HepG2 (cell line): ENCODE measurements around the gene KCNK7. TPM values are rescaled to one million over a fixed set of nuclear protein-coding genes. Genes with fewer than 3 reads are reported as not detected.

Experiments
- DNMT3B ChIP-seq: conservative IDR thresholded peaks from 2 replicates; pipeline ENCODE4 v1.6.1; 2016; ENCODE audit warnings: missing biosample characterization, control low read depth
- FOXA3 ChIP-seq: IDR thresholded peaks from 2 replicates; pipeline ENCODE4 v1.6.1; 2016; ENCODE audit warnings: missing genetic modification reagents, missing compliant biosample characterization
- GABPA ChIP-seq, 2 experiments: IDR thresholded peaks; 2 replicates each; pipeline ENCODE4 v1.6.1; 2011 to 2016; ENCODE audit warnings: low read depth in 2 of 2, low read length in 1 of 2, missing biosample characterization in 1 of 2, missing genetic modification characterization in 1 of 2
- JUNB ChIP-seq: sonication (generic); formaldehyde crosslinking; IDR thresholded peaks from 2 replicates; pipeline ENCODE4 v1.8.0; 2022; ENCODE audit warnings: missing genetic modification reagents, mild to moderate bottlenecking, borderline replicate concordance
- MLX ChIP-seq: IDR thresholded peaks from 2 replicates; pipeline ENCODE4 v1.6.1; 2016
- PRMT3 ChIP-seq: sonication (generic); formaldehyde crosslinking; IDR thresholded peaks from 2 replicates; pipeline ENCODE4 v1.8.1; 2022; ENCODE audit warnings: low read depth, mild to moderate bottlenecking, moderate library complexity, missing genetic modification reagents, borderline replicate concordance
- RNF219 ChIP-seq: sonication (generic); formaldehyde crosslinking; IDR thresholded peaks from 2 replicates; pipeline ENCODE4 v1.5.0; 2020; ENCODE audit warnings: mild to moderate bottlenecking, missing genetic modification reagents
- SMAD1 ChIP-seq: sonication (generic); formaldehyde crosslinking; IDR thresholded peaks from 2 replicates; pipeline ENCODE4 v1.4.0; 2020; ENCODE audit warnings: missing genetic modification reagents, low read depth, mild to moderate bottlenecking, borderline replicate concordance
- TCF7 ChIP-seq: sonication (generic); IDR thresholded peaks from 2 replicates; pipeline ENCODE4 v1.6.1; 2016; ENCODE audit warnings: antibody characterized with exemption, low read depth
- U2AF2 ChIP-seq: fragments of 200-400 bp; formaldehyde crosslinking; IDR thresholded peaks from 2 replicates; pipeline ENCODE4 v1.6.1; 2017; ENCODE audit warnings: low read depth, mild to moderate bottlenecking, low read length
- ZBTB2 ChIP-seq: sonication (generic); formaldehyde crosslinking; IDR thresholded peaks from 2 replicates; pipeline ENCODE4 v1.8.0; 2022; ENCODE audit warnings: low read depth, missing genetic modification reagents
- ZBTB7A ChIP-seq: sonication (generic); formaldehyde crosslinking; IDR thresholded peaks from 2 replicates; pipeline ENCODE4 v1.8.0; 2022; ENCODE audit warnings: mild to moderate bottlenecking, missing genetic modification reagents
- ZNF10 ChIP-seq: sonication (generic); formaldehyde crosslinking; IDR thresholded peaks from 2 replicates; pipeline ENCODE4 v1.4.0; 2020; ENCODE audit warnings: mild to moderate bottlenecking, low read depth, missing genetic modification reagents, borderline replicate concordance
- ZNF276 ChIP-seq: sonication (generic); formaldehyde crosslinking; IDR thresholded peaks from 2 replicates; pipeline ENCODE4 v1.4.0; 2020; ENCODE audit warnings: mild to moderate bottlenecking, low read depth, missing genetic modification reagents
- ZNF501 ChIP-seq: sonication (generic); formaldehyde crosslinking; IDR thresholded peaks from 2 replicates; pipeline ENCODE4 v1.5.1; 2020; ENCODE audit warnings: mild to moderate bottlenecking, moderate library complexity, missing genetic modification reagents
- polyA plus RNA-seq, 8 experiments: library from polyadenylated mRNA; depleted of rRNA in 3 of 8; stranded (reverse) in 7 of 8; unstranded in 1 of 8; fragments of >200 nt; fragmentation: Illumina TruSeq in 4 of 8; extraction: Trizol in 4 of 8; gene quantifications; 2 replicates each; pipeline versions ENCODE4 v1.2.1 to v1.2.3, GENCODE V29; 2011 to 2016; ENCODE audit warnings: low read depth in 4 of 8, missing spikeins in 1 of 8, mixed read lengths in 1 of 8; ENCODE audit not compliant: insufficient read depth in 1 of 8
- total RNA-seq, 5 experiments: library from RNA; depleted of rRNA; stranded (reverse); fragments of >200 nt; fragmentation: Illumina TruSeq; extraction: Trizol; gene quantifications; 2 replicates each; pipeline ENCODE4 v1.2.3, GENCODE V29; 2016; ENCODE audit warnings: low read depth in 1 of 5
- TF ChIP-seq, protein P1 (sequence below): sonication (generic); formaldehyde crosslinking; conservative IDR thresholded peaks from 2 replicates; pipeline ENCODE4 v1.4.0; 2020; ENCODE audit warnings: missing genetic modification reagents
- TF ChIP-seq, protein P2 (sequence below): sonication (generic); formaldehyde crosslinking; IDR thresholded peaks from 2 replicates; pipeline ENCODE4 v1.5.0; 2020; ENCODE audit warnings: missing genetic modification reagents
- TF ChIP-seq, protein P3 (sequence below): sonication (generic); formaldehyde crosslinking; IDR thresholded peaks from 2 replicates; pipeline ENCODE4 v1.9.0; 2022; ENCODE audit warnings: low read depth, missing genetic modification reagents

KCNK7 gene
- total and polyA plus RNA-seq, 2 of the 13 experiments (the other 11 are each of a cell fraction or from before 2014, with no cell fraction given) = 0.11 TPM; not detected in 1

- TF ChIP-seq PRMT3 (CRISPR knock-in tag) (no peak), ZBTB2 (peak; percentile 85; the same call in 1 of the 2 replicates), ZNF276 (CRISPR knock-in tag) (no peak), ZNF501 (CRISPR knock-in tag) (no peak), RNF219 (CRISPR knock-in tag) (no peak), ZBTB7A (CRISPR knock-in tag) (no peak), MLX (CRISPR knock-in tag) (no peak), U2AF2 (no peak), DNMT3B (CRISPR knock-in tag) (no peak), JUNB (CRISPR knock-in tag) (no peak), ZNF10 (CRISPR knock-in tag) (no peak), FOXA3 (CRISPR knock-in tag) (peak; percentile 63), SMAD1 (CRISPR knock-in tag) (no peak), TCF7 (no peak), GABPA (IDR thresholded peaks at IDR 0.05; ENCODE audit: low read depth, low read length) (no peak), GABPA (CRISPR knock-in tag; IDR thresholded peaks at IDR 0.05; ENCODE audit: low read depth) (peak; percentile 96)
- TF ChIP-seq, protein P1, sequence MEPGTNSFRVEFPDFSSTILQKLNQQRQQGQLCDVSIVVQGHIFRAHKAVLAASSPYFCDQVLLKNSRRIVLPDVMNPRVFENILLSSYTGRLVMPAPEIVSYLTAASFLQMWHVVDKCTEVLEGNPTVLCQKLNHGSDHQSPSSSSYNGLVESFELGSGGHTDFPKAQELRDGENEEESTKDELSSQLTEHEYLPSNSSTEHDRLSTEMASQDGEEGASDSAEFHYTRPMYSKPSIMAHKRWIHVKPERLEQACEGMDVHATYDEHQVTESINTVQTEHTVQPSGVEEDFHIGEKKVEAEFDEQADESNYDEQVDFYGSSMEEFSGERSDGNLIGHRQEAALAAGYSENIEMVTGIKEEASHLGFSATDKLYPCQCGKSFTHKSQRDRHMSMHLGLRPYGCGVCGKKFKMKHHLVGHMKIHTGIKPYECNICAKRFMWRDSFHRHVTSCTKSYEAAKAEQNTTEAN (CRISPR knock-in tag) = no peak
- TF ChIP-seq, protein P2, sequence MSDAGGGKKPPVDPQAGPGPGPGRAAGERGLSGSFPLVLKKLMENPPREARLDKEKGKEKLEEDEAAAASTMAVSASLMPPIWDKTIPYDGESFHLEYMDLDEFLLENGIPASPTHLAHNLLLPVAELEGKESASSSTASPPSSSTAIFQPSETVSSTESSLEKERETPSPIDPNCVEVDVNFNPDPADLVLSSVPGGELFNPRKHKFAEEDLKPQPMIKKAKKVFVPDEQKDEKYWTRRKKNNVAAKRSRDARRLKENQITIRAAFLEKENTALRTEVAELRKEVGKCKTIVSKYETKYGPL = no peak
- TF ChIP-seq, protein P3, sequence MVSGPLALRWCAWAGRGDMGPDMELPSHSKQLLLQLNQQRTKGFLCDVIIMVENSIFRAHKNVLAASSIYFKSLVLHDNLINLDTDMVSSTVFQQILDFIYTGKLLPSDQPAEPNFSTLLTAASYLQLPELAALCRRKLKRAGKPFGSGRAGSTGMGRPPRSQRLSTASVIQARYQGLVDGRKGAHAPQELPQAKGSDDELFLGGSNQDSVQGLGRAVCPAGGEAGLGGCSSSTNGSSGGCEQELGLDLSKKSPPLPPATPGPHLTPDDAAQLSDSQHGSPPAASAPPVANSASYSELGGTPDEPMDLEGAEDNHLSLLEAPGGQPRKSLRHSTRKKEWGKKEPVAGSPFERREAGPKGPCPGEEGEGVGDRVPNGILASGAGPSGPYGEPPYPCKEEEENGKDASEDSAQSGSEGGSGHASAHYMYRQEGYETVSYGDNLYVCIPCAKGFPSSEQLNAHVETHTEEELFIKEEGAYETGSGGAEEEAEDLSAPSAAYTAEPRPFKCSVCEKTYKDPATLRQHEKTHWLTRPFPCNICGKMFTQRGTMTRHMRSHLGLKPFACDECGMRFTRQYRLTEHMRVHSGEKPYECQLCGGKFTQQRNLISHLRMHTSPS (CRISPR knock-in tag) = no peak
These were observed 19.8 kb upstream of the KCNK7 start, which contains the start of gene PCNX3 (continued) for GRCh38 chr11:65615229-65615949.
